HG02973 (cell line): ENCODE results near the gene CCDC174.

Source experiments
- ATAC-seq: cut with Tn5 transposase; IDR thresholded peaks from one replicate; pipeline ENCODE4 v1.9.1; 2021; ENCODE audit warnings: moderate library complexity; ENCODE audit not compliant: unreplicated experiment

The CCDC174 gene

DNA sequence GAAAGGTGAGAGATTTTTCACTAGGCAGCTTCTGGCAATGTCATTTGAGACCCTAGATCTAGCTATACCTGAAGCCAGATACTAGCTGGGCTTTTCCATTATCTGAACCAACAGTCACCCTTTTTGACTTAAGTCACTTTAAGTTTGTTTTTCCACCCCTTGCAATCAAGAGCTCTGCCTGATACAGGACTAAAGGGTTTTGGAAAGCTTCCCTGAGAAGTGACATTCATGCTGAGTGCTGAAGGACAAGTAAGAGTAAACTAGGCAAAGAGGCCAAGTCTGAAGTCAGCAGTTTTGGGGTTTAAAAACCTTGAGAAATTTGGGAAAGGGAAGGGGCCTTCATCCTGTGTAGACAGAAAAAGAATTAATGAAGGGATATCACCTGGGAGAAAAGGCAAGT is 27.1 kb upstream of the CCDC174 start:
- ATAC-seq: no peak

DNA sequence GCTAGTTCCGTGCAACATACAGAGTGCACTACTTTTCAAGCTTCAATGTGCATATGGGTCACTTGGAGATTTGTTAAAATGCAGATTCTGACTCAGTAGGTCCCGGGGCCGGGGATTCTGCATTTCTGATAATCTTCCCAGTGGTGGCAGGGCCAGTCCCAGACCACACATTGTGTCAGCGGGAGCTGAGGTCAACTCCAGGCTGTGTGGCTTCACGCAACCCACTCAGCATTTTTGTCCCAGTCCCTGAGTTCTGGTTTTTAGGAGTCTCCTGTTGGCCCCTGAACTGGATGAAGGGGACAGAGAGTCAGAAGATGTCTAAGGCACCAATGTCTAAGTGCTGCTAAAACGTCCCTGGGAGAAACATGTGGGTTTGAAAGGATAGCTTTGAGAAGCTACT is 26.1 kb upstream of the CCDC174 start:
- no peak for ATAC-seq

DNA sequence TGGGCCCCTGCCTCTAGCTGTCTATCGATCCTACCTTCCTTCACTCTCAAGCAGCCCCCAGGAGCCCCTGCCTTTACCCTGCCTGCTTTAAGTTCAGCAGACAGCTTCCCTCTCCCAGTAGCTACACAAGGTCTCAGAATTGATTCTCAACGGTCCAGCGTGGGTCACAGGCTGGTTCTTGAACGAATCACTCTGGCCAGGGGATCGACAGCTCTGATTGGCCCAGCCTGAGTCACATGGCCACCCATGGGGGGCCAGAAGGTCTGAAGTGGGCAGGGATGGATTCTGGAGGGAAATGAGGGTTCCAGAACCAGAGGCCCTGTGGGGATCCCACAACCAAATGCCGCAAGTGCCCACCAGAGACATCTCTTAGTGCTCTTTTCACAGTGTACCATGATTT is 23.7 kb upstream of the CCDC174 start:
- no peak for ATAC-seq

DNA sequence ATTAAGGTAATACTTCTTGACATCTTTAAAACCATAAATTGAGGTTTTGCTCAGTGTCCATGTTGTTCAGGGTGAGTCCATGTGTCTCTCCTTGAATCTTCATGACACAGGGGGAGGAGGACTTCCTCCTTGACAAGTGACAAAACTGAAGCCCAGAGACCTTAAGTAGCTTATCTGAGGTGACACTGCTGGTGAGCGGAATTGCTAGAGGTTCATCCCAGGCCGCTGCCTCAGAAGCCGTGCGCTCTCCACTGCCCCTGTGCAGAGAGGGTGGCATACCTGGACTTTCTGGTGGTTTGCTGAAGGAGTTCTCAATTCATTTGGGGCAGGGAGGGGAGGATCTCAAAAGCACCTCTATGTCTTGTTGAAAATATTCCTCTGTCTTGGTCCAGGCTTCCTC is 23.2 kb upstream of the CCDC174 start:
- ATAC-seq: no peak

DNA sequence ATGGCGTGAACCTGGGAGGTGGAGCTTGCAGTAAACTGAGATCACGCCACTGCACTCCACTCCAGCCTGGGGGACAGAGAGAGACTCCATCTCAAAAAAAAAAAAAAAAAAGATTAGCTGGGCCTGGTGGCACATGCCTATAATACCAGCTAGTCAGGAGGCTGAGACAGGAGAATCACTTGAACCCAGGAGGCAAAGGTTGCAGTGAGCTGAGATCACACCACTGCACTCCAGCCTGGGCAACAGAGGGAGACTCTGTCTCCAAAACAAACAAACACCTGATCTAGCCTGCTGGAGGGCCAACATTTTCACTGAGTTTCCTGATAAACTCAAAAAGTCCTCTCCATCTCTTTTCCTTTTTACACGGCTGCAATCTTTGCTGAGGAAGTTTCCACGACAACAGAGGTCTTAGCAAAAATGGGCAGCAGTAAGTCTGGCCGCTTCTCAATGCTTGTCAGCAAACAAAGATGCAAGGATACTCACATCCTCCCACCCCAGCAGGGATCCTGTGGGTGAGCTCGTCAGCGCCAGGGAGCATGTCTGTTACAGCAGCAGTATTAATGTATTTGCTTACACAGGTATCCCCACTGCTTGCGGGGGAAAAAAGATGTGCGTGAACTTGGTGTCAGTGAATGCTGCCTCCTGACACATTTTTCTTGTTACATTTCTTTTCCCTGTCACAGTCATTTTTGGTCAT is 21.0 kb upstream of the CCDC174 start:
- ATAC-seq: no peak

DNA sequence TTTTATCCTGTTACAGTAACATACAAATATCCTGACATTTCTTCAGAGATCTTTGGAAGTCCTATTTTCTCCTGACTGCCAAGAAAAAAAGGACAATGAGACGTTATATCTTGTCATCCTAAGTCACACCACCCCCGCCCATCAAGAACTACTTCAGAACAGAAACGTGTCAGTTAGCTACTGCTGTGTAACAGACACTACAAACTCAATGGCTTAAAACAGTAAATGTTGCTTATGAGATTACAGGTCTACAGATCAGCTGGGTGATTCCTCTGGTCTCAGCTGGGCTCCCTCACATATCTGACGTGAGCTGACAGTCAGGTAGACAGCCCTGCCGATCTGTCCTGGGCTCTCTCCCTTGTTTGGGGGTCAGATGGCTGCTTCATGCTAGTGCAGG is 20.5 kb upstream of the CCDC174 start:
- ATAC-seq: no peak

DNA sequence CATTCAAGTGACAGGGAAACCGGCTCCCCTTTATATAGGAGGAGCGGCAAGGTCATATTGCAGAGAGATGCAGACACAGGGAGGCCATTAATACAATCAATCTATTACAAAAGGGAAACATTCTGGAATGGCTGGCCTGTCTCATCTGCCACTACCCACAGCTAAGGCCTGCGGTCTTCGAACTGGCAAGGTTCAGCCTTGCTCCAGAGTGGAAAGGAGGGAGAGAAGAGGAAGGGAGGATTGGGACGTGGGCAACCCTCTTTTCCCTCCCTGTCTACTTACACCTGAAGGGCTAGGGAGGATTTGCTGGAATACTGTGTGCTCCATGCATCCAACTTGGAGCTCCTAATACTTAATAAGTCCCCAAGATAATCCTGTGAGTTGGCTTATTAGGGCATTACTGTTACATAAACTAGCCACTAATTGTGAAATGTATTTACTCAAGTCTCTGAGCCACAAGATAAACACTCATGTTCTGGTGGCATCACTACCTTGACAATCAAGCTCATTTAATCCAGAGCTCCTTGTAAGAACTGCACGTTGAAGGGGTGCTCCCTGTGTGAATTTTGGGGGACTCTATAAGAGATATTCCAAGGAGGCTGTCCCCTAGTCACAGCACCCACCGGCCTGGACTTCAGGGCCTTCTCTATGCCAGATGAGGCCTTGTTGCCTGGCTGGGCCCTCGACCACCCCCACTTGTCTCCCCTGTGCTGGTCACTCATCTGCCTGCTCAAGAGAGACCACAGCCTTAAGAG is 19.7 kb upstream of the CCDC174 start:
- ATAC-seq: no peak

DNA sequence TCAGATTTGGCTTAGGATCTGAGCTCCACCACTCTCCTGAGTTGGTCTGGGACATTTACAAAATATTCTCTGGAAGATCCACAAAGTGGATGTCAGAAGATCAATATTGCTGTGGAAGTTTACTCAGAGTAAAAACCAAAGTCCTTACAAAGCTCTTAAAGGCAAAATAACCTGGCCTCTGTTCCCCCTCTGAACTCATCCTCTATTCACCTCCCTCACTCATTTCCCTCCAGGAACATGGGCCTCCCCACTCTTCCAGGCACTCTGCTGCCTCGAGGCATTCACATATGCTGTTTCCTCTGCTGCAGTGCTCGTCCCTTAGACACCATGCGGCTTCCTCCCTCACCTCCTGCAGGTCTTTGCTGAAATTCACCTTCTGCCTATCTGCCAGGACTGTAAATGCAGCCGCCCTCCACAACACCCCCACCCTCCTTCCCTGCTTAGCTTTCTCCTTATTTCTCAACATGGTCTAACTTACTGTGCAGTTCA is 19.1 kb upstream of the CCDC174 start:
- ATAC-seq: no peak

DNA sequence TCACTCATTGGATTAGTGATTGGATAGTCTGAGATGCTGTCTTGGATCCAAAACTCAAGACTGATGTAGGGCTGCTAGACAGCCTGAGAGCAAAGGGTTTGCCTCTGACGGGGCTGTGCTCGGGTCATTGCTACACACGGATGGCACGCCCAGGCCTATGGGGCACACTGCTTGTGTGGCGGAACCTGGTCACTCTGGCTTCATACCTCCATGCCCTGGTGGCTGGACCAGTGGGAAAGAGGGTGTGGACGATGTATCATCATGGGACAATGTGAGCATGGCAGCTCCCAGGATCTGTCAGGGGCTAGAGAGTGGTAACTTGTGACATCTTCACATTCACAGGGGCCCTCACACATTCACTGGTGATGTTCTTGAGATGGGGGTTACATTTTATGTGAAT is 18.1 kb upstream of the CCDC174 start:
- no peak for ATAC-seq

DNA sequence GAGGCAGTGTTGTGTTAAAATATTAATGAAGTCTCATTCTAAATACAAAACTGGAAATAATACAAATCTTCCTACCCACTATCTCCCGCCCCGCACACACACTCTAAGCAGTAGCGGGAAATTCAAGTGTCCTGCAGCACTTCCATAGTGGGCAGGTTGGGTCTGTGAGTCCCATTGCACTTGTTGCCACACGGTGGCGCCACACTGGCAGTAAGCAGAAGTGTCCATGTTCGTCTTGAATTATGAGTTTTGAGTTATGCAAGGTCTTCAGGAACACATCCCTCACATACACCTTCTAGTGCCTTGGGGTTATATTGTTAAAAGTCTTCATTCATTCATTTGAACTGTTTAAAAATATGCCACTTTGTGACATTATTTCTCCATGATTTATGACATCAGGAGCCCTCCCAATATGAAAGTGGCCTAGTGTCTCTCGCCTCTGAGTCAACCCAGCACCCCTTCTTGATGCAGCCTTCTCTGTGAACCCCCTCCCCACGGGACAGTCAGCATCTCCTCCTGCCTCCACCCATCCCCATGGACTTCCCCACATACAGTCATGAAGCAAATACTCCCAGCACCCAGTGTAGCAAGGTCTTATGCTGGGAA is 17.6 kb upstream of the CCDC174 start:
- ATAC-seq: no peak

DNA sequence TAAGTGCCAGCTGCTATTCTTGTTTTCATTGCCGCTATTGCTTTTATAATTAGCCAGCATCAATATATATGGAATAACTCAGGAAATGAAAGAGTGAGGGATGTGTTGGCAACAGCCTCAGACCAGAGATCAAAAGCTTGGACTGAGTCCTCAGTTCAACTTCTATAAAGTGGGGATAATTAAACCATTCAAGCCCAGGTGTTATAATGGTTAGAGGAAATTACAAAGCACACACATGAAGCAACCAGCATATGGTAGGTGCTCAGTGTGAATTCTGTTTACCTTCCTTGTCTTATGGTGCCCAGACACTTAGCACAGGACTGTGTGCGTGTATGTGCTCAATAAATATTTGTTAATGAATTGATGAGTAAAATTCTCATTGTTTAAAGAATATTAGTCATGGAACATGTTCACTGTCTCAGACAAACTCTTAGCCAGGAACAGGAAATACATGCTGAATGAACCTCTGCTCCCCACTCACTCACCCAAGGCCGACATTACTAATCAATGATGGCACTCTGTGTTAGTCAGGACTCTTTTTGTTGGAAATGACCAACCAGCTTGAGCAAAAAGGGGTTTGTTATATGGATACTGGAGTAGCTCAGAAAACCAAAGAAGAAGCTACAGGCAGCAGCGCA is 16.7 kb upstream of the CCDC174 start:
- ATAC-seq: no peak

DNA sequence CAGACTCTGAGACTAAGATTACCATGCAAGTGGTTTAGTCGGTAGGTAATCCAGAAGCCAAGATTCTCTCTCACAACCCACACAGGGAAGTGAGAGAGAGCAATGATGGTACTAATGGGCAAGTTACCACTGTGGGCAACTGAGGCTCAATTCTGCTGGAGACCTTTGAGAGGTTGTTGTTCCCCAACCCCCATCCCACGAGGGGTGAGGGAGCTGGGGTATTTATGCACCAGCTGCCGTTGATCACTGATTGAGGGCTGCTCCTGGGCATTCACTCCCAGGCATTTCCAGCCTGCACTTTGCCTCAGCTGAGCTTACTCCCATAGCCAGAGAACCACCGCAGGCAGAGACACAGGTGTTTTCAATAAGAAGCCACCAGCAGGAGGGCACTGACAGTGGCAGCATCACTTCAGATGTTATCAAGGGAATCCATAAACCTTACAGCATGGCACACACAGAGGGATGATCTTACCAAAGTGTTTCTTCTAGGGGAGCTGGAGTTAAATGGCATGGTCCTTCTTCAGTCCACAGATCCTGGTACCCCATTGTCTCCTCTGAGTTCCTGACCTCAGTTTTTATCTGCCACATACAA is 15.0 kb upstream of the CCDC174 start:
- no peak for ATAC-seq

DNA sequence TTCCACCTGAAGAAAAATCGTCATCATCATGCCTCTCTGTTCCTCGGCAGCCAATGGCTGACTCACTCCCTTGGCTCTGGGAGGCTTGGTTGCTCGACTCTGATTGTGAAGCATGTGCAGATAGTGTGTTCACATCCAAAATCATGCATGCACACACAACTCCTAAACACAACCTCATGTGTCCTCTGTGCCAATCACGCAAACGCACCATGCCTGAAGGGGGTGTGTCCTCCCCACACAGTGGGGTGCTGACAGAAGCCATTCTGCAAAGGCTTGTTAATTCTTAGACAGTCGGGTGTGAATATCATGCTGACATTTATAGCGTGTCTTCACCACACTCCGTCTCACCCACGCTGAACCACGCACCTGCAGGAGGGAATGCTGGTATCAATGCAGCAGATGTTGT is 11.4 kb upstream of the CCDC174 start:
- ATAC-seq: no peak

DNA sequence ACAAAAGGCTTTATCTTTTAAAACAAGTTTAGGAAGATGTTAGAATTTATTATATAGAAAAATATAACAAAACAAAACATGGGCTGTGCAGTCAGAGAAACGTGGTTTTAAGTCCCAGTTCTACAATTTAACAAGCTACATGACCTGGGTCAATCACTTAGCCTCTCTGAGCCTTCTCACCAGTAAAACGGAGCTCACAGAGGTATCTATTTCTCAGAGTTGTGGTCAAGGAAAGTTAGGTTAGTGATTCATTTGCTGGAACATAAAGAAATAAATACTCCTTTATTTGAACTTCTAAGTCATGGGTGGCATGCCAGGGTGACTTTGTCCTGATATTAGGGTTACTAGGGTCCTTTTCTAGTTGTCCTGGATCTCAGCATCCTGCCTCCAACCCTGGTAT is 10.8 kb upstream of the CCDC174 start:
- no peak for ATAC-seq

DNA sequence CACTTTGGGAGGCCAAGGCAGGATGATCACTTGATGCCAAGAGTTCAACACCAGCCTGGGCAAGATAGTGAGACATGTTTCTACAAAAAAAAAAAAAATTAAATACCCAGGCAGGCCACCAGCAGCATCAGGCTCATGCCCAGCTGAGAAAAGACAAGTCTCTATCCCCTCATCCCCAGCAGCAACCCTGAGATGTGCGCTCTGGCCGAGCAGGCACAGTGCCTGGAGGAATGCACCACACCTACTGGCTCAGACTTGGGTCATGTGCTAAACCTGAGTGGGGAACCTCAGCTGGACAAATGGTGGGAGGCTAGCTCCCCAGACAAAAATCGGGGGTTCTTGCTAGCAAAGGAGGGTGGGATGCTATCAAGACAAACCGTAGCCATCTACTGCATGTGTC is 10.2 kb upstream of the CCDC174 start:
- ATAC-seq: no peak

DNA sequence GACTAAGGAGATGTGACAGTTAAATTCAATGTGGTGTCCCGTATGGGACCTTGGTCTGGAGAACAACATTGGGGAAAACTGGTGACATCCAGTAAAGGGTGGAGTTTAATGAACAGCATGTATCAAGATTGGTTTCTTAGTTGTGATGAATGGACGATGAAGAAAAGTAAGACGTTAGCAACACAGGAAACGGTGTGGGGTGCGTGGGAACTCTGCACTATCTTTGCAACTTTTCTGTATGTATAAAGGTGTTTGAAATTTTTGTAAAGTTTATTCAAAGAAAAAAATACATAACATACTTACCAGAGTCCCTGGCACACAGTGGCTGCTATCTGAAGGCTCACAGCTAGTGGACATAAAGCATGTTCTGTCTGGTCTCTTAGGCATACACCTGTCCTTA is 6.1 kb upstream of the CCDC174 start:
- no peak for ATAC-seq

DNA sequence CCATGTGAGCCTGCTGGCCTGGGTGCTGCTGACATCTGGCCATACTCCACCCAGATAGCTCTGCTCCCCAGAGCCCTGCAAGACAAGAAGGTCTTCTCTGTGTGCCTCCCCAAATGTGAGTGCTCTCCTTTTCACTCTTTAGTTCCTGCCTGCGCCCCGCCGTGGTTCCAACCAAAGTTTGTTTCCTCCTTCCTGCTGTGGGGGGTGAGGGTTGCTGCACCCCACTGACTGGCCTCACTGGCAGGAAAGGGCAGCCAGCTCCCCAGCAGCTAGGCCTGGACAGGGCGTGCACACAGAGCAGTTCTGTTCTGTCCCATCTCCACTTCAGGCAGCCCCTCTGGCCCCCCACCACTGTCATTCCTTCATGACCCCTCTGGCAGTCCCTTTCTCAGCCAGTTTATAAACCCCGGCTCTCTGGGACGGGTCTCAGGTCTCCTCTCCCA is 5.4 kb upstream of the CCDC174 start:
- ATAC-seq: no peak

DNA sequence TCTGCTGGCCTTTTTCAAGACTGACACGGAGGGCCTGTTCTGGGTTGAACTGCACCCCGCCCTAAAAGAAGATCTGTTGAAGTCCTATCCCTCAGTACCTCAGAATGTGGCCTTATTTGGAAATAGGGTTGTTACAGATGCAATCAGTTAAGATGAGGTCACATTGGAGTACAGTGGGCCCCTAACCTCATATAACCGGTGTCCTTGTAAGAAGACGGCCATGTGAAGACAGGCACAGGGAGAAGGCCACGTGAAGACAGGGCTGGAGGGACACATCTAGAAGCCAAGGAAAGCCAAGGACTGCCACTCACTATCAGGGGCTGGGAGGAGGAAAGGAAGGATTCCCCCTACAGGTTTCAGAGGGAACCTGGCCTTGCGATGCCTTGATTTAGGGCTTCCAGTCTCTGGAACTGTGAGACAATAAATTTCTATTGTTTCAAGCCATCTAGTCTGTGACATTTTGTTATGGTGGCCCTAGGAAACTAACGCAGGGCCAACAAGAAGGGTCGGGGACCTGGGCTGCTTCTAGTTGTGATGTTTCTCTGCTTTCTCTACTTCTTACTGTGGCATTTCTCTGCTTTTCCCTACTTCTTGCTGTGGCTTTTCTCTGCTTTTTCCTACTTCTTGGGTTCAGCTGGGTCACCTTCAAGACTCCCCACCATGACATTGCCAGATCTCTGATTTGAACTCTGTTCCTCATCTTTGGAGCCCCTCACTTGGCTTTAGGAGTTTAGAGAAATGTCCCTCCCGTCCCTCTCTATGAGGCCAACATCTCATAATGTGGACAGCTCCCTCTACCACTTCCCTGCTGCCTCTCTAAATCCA is 4.8 kb upstream of the CCDC174 start:
- no peak for ATAC-seq

DNA sequence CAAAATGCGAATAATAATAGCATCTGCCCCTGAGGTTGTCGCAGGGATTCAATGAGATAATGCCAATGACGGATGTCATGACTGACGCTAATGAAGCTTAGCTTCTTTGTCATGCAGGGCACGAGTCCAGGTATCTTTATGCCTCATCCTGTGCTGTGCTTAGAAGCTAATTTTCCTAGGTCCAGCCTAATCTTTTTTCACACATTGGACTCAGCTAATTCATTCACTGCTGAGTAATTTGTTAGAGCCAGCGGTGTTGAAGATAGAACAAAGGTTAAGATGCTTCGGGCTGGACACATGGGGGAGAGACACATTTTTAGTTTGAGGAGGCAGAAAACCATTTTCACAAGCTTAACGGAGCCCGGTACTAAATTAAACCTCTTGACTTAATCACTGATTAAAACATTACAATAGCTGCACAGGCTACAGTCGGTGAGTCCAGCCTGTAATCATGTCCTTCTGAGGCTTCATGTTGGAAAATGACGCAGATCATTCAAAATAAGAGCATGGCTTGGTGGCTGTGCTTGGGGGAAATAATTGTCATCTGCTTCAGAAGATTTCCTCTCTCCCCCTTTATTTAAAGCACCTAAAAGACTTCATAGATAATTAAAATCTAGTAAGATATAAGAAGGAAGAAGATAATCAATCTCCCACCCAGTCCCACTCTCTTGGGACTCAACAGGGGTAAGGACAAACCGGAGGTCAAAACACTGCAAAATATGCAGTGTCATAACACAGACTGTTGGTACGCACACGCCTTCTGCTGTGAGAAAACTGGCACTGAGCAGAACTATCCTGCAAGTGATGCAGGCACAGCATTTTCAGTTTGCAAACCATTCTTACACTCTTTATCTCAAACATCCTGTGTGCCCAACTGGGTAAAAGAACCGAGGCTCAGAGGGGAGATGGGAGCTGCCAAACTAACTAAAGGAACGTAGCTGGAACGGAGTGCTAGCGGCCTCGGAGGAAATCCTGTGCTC is 3.3 kb upstream of the CCDC174 start:
- ATAC-seq: no peak
